ENCODE results near the gene ST3GAL4. TPM values are rescaled to one million over a fixed set of nuclear protein-coding genes. Genes with fewer than 3 reads are reported as not detected.
"Not testable (repeated sequence)": the region's sequence is repeated elsewhere in the genome, so short reads cannot be mapped to it uniquely, and the experiment has no call there.

Gene ST3GAL4
- 10 to 100 TPM; 13.2 to 59.3 (median 41.9) TPM for total RNA-seq

- ATAC-seq (ENCODE audit: low FRiP score) (peak; percentile 72), DNase-seq (ENCODE audit: low spot score) (no peak)
- no peak for TF ChIP-seq CTCF (IDR thresholded peaks at IDR 0.05)
These were observed at the start of gene ST3GAL4 for GRCh38 chr11:126355324-126355925. ST3GAL4 (plus strand) TSS chr11:126355686; CDS start chr11:126406156, 50,470 bp downstream.

GRCh38 chr11:126305699-126306098, 49.8 kb upstream of the ST3GAL4 start:
- ATAC-seq (ENCODE audit: low FRiP score): no peak
- no peak for TF ChIP-seq CTCF (IDR thresholded peaks at IDR 0.05)
- DNase-seq (ENCODE audit: low spot score): no peak

- no peak for TF ChIP-seq CTCF (IDR thresholded peaks at IDR 0.05)
- ATAC-seq (ENCODE audit: low FRiP score) (no peak), DNase-seq (ENCODE audit: low spot score) (no peak)
These were observed 47.8 kb upstream of the ST3GAL4 start for GRCh38 chr11:126307706-126308105.

- TF ChIP-seq CTCF (IDR thresholded peaks at IDR 0.05): no peak
- no peak for ATAC-seq (ENCODE audit: low FRiP score)
- DNase-seq (ENCODE audit: low spot score): no peak
These were observed 47.2 kb upstream of the ST3GAL4 start for GRCh38 chr11:126308271-126308671.

GRCh38 chr11:126308771-126309170, 46.7 kb upstream of the ST3GAL4 start:
- not testable (repeated sequence) for DNase-seq (ENCODE audit: low spot score); ATAC-seq (ENCODE audit: low FRiP score)

- DNase-seq (ENCODE audit: low spot score) (peak; percentile 65), ATAC-seq (ENCODE audit: low FRiP score) (peak; percentile 80)
- TF ChIP-seq CTCF (IDR thresholded peaks at IDR 0.05): peak in 1 of 3 donors; percentile 58
These were observed 45.1 kb upstream of the ST3GAL4 start for GRCh38 chr11:126310200-126310991.

- no peak for ATAC-seq (ENCODE audit: low FRiP score)
- no peak for DNase-seq (ENCODE audit: low spot score)
- no peak for TF ChIP-seq CTCF (IDR thresholded peaks at IDR 0.05)
These were observed 44.5 kb upstream of the ST3GAL4 start for GRCh38 chr11:126310992-126311310.
